HAP-1 (cell line): Measurements from ENCODE around the gene KCNG1.
A peak's percentile ranks its signal among the peaks of the same experiment; 100 is the strongest.

ENCODE experiments used
- DNase-seq, 2 experiments: peaks; one replicate each; pipeline ENCODE4 v3.0.0-alpha.2; 2016 to 2020; ENCODE audit warnings: low spot score in 2 of 2
- H3K27me3 ChIP-seq: fragments of 250-450 bp; sonication (Bioruptor Pico); 2 replicates; pipeline ENCODE4 v1.5.1; 2020; ENCODE audit warnings: low read depth, mild to moderate bottlenecking, moderate library complexity
- H3K36me3 ChIP-seq: fragments of 250-450 bp; sonication (Bioruptor Pico); replicated peaks from 2 replicates; pipeline ENCODE4 v1.5.1; 2020; ENCODE audit warnings: mild to moderate bottlenecking
- H3K4me1 ChIP-seq: fragments of 250-450 bp; sonication (Bioruptor Pico); 2 replicates; pipeline ENCODE4 v1.5.1; 2020; ENCODE audit warnings: mild to moderate bottlenecking
- H3K4me3 ChIP-seq: fragments of 250-450 bp; sonication (Bioruptor Pico); 2 replicates; pipeline ENCODE4 v1.5.1; 2020; ENCODE audit warnings: mild to moderate bottlenecking, moderate library complexity
- H3K9me3 ChIP-seq: fragments of 250-450 bp; sonication (Bioruptor Pico); 2 replicates; pipeline ENCODE4 v1.5.1; 2020; ENCODE audit warnings: mild to moderate bottlenecking, moderate library complexity
- in situ Hi-C: fragments of 300-500 bp; cut with MboI; formaldehyde crosslinking; loops from 3 replicates; pipeline ENCODE4 v1.14.3; 2020; ENCODE audit warnings: low sequenced_read_pairs, inconsistent platforms, mixed read lengths

Gene KCNG1

DNA sequence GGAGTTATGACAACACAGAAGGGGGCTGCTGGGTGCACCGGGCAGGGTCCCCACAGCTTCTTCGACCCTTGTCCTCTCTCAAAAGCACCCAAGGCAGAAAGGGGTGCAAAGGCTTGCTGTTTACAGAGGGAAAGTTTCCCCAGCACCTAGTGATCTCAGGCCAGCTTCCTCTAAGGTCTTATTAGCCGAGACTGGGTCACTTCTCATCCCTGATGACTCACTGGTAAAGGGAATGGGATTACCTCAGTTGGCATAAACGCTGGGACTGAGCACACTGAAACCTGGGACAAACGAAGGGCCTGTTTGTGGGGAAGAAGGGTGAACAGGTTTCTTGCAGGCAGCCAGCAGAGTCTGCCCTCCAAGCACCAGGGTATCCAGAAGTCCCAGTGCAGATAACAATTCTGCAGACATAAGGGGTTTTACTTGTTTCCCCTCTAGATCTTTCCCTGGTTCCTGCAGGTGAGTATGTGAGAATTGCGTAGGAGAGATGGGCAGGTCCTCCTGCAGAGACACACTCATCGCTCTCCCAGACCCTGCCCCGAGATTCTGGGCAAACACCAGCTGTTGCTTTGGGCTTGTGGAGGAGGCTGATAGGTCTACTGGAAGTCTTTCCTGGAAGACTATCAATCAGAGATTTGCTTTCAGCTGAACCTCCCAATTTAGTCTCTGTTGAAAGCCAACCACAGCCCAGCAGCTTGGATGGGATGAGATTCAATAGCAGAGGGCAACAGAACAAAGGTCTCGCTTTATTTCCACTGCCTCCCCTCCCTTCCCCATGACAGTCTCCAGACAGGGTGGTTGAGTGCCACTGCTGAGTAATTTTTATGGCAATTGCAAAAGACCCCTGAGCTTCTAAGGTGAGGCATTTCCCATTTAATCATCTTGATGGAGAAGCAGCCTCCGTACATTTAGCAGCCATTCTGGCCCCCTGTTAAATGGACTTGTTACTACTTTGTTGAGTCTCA lies 25.7 kb downstream of the KCNG1 start:
- Histone ChIP-seq H3K9me3 (no peaks in the 10 kb centered on the region; the same call in 1 of the 2 replicates), H3K4me3 (no peak overlapping the region), H3K36me3 (no peaks in the 10 kb centered on the region), H3K27me3 (peaks cover 12% of the 10 kb centered on the region), H3K4me1 (no peaks in the 10 kb centered on the region)
- no peak for DNase-seq
- in situ Hi-C loops: loop anchor here (25.0 kb wide), 1 partner anchor 1090 kb away; no protein-coding TSS in a partner anchor

DNA sequence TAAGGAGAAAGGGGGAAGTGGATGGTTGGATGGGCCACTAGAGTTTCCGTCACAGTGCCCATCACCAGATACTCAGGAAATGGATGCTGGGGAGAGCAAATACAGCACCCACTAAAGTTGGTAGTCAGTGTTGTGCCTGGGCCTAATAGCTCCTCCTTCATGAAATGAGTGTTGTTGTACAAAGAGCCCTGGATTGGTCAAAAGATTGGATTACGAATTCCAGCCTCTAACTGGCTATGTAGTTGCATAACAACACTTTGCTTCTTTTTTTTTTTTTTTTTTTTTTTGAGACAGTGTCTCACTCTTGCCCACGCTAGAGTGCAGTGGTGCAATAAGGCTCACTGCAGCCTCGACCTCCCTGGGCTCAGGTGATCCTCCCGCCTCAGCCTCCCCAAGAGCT lies 27.4 kb downstream of the KCNG1 start:
- H3K9me3 ChIP-seq: no peaks in the 10 kb centered on the region; the same call in 1 of the 2 replicates
- no peak for DNase-seq
- H3K4me1 ChIP-seq: no peaks in the 10 kb centered on the region
- no peaks in the 10 kb centered on the region for H3K36me3 ChIP-seq
- H3K27me3 ChIP-seq: peaks cover 12% of the 10 kb centered on the region
- no peak overlapping the region for H3K4me3 ChIP-seq
- in situ Hi-C loops: loop anchor here (25.0 kb wide), 1 partner anchor 1092 kb away; no protein-coding TSS in a partner anchor

DNA sequence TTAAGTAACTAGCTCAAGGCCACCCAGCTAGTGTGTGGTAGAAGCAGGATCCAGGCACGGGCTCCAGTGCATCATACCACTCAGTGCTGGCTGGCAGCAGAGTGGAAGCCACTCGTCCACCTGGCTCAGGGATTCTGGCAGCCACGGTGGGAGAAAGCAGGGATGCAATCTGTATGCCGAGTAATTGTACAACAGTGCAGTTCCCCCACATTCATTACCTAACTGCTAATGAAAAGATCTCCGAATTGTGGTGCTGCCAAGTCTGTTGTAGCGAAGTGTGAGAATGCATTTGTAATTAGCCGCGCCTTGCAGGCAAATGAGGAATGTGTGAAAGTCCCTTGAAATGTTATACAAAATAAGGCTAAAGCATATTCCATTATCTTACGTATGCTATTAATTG lies 29.0 kb downstream of the KCNG1 start:
- Histone ChIP-seq H3K4me3 (no peak overlapping the region), H3K4me1 (no peaks in the 10 kb centered on the region), H3K9me3 (no peaks in the 10 kb centered on the region; the same call in 1 of the 2 replicates), H3K36me3 (no peaks in the 10 kb centered on the region), H3K27me3 (peaks cover 9% of the 10 kb centered on the region)
- no peak for DNase-seq
- in situ Hi-C loops: loop anchor here (25.0 kb wide), 1 partner anchor 1093 kb away; no protein-coding TSS in a partner anchor

DNA sequence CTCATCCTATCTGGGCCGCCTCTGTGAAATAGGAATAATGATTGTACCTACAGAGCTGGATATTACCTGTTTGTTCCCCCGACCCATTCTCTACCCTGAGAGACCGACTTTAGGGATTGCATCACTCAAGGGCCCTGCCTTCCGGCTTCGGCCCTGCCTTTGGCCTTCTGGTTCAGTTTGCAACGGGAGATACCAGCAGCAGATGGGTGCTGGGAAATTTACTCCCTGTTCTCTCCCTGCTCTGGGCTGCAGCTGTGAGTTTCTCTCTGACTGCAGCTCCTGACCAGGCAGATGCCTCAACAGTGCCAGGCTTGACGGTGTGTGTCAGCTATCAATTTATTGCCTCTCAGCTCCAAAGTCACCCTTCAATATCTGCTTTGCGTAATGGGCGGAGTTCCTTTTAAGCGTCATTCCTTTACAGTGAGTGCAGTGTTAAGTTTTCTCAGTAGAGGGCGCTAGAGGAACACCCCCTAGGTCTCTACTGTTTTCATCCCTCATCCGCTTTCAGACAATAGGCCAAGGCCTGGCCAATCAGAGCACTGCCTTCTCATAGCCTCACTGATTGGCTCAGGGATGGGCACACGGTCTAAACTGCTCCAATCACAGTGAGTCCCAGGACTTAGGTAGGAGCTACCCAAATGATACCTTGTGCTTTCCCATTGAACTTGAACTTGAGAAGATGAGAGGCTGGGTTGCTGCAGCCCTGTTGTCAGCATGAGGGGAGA lies 30.0 kb downstream of the KCNG1 start:
- Histone ChIP-seq H3K36me3 (no peaks in the 10 kb centered on the region), H3K9me3 (no peaks in the 10 kb centered on the region; the same call in 1 of the 2 replicates), H3K4me3 (no peak overlapping the region), H3K4me1 (no peaks in the 10 kb centered on the region), H3K27me3 (peaks cover 9% of the 10 kb centered on the region)
- in situ Hi-C loops: loop anchor here (25.0 kb wide), 1 partner anchor 1094 kb away; no protein-coding TSS in a partner anchor
- DNase-seq: peak; percentile 79 to 86

DNA sequence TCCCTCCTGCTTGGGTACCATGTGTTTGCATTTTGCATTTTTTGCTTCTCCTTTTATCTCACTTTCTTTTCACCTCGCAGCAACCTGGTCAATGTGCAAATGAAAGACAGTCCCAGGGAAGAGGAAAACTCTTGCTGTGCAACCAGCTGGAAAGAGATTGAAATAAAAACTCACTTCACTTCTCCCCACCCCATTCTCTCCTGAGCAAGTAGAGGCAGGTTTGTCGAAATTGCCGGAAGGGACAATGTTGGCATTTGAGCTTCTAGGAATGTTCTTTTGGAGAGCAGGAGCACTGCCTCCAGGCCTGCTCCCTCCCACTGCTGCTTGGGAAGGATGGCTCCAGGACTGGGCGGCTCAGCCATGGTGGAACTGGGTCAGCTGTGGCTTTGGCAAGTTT lies 30.6 kb downstream of the KCNG1 start:
- no peak for DNase-seq
- no peak overlapping the region for H3K4me3 ChIP-seq
- in situ Hi-C loops: loop anchor here (25.0 kb wide), 1 partner anchor 1095 kb away; no protein-coding TSS in a partner anchor
- H3K4me1 ChIP-seq: no peaks in the 10 kb centered on the region
- no peaks in the 10 kb centered on the region for H3K36me3 ChIP-seq
- H3K27me3 ChIP-seq: peaks cover 6% of the 10 kb centered on the region
- H3K9me3 ChIP-seq: no peaks in the 10 kb centered on the region; the same call in 1 of the 2 replicates

DNA sequence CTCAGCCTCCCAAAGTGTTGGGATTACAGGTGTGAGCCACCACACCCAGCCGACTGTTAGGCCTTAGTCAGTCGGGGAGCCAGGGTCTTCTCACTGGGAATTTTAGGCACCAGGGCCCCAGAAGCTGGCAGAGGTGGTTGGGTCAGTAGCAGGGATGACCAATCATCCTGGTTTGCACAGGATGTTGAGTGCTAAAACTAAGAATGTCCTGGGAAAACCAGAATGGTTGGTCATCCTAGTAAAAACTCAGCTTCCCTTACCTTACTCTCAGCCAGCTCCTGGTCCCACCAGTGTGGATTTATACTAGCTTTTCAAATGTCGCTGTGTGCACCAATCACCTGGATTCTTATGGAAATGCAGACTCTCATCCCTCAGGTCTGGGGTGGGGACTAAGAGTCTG lies 31.8 kb downstream of the KCNG1 start:
- no peaks in the 10 kb centered on the region for H3K36me3 ChIP-seq
- H3K4me1 ChIP-seq: no peaks in the 10 kb centered on the region
- in situ Hi-C loops: loop anchor here (25.0 kb wide), 1 partner anchor 1096 kb away; no protein-coding TSS in a partner anchor
- H3K4me3 ChIP-seq: no peak overlapping the region
- DNase-seq: no peak
- H3K27me3 ChIP-seq: no peaks in the 10 kb centered on the region
- H3K9me3 ChIP-seq: no peaks in the 10 kb centered on the region; the same call in 1 of the 2 replicates

DNA sequence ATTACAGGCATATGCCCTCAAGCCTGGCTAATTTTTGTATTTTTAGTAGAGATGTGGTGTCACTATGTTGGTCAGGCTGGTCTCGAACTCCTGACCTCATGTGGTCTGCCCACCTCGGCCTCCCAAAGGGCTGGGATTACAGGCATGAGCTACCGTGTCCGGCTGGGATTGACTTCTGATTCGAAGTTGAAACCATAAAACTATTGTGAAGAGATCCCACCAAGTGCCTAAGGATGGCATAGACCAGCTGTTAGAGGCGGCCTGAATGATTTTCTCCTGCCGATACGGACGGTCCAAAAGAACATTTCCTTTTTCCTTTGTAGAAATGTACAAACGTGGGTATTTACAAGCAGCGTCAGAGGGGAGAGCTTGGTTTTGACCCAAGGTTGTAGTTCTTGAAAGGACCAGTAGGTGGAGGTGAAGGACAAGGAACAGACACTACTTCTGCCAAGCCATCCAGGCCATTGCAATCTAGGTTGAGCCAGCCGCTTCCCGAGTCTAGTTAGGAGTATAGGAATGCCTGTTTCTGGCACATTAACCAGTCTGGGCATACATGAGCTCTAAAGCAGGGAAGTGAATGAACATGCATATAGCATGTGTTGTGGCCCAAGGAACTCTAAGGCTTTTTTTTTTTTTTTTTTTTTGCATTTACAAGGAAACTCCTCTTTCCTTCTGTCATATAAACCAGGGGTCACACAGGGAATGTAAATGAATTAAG lies 35.3 kb downstream of the KCNG1 start:
- Histone ChIP-seq H3K4me1 (no peaks in the 10 kb centered on the region), H3K4me3 (no peak overlapping the region), H3K36me3 (no peaks in the 10 kb centered on the region), H3K27me3 (no peaks in the 10 kb centered on the region), H3K9me3 (no peaks in the 10 kb centered on the region; the same call in 1 of the 2 replicates)
- in situ Hi-C loops: loop anchor here (5.0 to 25.0 kb wide), 3 partner anchors 320 to 1100 kb away; no protein-coding TSS in a partner anchor
- peak; percentile 85 to 90 for DNase-seq

DNA sequence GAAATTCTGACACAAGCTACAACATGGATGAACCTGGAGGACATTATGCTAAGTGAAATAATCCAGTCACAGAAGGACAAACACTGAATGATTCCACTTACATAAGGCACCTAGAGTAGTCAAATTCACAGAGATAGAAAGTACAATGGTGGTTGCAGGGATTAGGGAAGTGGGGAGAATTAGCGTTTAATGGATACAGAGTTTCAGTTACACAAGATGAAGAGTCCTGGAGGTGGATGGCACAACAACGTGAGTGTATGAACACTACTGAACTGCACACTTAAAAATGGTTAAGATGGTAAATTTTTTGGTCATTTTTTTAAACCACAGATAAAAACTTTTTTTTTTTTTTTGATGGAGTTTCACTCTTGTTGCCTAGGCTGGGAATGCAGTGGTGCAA lies 39.6 kb downstream of the KCNG1 start:
- H3K4me1 ChIP-seq: peaks cover 1% of the 10 kb centered on the region; the same call in 1 of the 2 replicates
- no peak for DNase-seq
- H3K9me3 ChIP-seq: no peaks in the 10 kb centered on the region
- in situ Hi-C loops: loop anchor here (25.0 kb wide), 1 partner anchor 1104 kb away; no protein-coding TSS in a partner anchor
- no peaks in the 10 kb centered on the region for H3K27me3 ChIP-seq
- no peaks in the 10 kb centered on the region for H3K36me3 ChIP-seq
- no peak overlapping the region for H3K4me3 ChIP-seq

DNA sequence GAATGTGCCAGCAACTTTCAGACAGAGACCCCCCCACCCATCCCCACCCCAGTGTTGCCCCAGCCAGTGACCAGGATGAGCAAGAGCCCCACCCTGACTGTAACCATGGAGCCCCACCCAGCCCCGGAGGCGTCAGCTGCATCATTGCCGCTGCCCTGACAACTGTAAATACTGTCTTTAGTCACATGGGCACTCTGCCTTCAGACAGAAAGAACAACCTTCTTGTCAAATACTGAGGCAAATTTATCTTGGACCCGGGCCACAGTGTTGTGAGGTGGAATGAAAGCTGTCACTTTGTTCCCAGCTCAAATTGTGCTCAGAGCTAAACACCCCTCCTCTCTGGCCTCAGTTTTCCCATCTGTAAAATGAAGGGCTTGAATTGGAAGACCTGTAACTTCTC lies 40.5 kb downstream of the KCNG1 start:
- Histone ChIP-seq H3K36me3 (no peaks in the 10 kb centered on the region), H3K4me3 (no peak overlapping the region), H3K9me3 (no peaks in the 10 kb centered on the region), H3K4me1 (peaks cover 10% of the 10 kb centered on the region), H3K27me3 (no peaks in the 10 kb centered on the region)
- peak in 1 of 2 experiments; percentile 49 for DNase-seq
- in situ Hi-C loops: loop anchor here (25.0 kb wide), 1 partner anchor 1105 kb away; no protein-coding TSS in a partner anchor

DNA sequence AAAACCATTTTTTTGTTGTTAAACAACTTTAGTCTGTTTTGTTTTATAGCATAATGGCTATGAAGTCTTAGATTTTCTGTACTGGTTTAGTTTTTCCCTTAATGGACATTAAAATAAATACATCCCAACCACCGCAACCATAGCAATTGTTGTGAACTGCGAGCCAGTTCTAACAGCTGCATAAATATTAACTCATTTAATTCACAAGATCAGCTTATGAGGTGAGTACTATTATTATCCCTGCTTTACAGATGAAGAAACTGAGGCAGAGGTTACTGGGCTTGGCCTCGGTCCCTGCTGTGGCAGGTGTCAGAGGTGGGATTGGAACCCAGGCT lies 41.2 kb downstream of the KCNG1 start:
- Histone ChIP-seq H3K27me3 (no peaks in the 10 kb centered on the region), H3K4me1 (peaks cover 15% of the 10 kb centered on the region), H3K36me3 (no peaks in the 10 kb centered on the region), H3K9me3 (no peaks in the 10 kb centered on the region), H3K4me3 (no peak overlapping the region)
- in situ Hi-C loops: loop anchor here (25.0 kb wide), 1 partner anchor 1106 kb away; no protein-coding TSS in a partner anchor
- no peak for DNase-seq

DNA sequence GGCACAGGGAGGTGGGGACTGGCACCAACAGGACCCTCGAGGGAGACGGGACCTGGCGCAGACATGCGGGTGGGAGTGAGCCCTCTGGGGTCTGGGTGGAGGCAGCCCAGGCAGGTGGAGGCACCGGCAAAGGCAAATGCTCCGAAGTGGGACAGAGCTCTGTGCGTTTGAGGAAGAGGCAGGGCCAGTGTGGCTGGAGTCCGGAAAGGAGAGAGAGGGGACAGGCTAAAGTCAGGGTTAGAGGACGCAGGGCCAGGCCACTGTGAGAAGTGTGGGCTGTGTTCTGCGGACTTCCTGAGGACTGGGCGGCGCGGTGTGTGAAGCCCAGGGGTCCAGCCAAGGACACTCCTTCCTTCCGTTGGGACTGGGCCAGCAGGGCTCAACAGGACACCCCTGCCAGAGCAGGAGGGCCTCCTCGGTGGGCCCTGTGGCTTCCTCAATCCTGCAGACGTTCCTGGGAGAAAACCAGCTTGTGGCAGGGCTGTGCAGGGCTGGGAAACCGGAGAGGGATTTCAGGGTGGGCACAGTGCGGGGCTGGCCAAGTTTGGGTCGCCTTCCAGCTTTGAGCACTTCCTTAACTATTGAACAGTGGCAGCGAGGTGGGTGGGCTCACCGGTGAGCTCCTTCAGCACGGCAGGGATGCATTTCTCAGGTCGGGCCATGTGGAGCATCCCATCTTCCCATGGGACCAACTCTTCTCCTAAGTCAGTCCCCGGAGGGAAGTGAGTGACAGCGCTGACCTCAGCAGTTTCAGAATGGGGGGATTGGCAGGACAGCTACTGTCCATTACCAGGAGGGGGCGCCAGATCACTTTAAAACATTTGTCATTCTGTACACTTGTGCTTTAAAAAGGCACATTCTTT lies 41.8 kb downstream of the KCNG1 start:
- in situ Hi-C loops: loop anchor here (25.0 kb wide), 1 partner anchor 1106 kb away; no protein-coding TSS in a partner anchor

DNA sequence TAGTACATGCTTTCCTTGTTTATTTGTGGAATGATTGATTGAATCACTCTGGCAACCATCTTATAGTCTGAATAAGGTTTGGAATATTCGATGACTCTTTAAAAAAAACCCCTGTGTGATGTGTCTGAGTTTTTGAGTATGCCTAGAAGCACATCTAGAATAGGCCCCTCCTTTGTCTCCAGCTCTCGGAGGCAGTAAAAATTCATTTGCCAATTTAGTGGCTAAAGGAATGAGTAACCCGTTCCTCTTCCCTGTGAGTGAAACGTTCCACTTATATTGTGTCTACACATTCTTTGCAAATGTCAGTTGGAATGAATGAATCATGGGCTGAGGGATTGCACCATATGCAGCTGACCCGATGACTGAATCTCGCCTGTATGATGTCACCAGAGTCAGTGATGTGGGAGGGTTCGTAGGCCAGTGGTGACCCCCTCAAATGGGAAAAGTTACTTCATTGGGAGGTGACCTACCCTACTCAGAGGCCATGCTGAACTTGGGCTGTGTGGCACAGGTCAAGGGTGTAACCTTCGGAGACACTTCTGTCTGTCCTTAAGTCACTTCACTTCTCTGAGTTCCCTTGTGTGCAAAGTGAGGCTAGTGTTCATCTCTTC lies 42.7 kb downstream of the KCNG1 start:
- Histone ChIP-seq H3K27me3 (no peaks in the 10 kb centered on the region), H3K9me3 (no peaks in the 10 kb centered on the region), H3K36me3 (no peaks in the 10 kb centered on the region), H3K4me1 (peaks cover 16% of the 10 kb centered on the region), H3K4me3 (no peak overlapping the region)
- DNase-seq: no peak
- in situ Hi-C loops: loop anchor here (25.0 kb wide), 1 partner anchor 1107 kb away; no protein-coding TSS in a partner anchor

More for the DNA sequence above, 41.8 kb downstream of the KCNG1 start:
- no peak overlapping the region for H3K4me3 ChIP-seq
- peaks cover 16% of the 10 kb centered on the region for H3K4me1 ChIP-seq
- no peaks in the 10 kb centered on the region for H3K27me3 ChIP-seq
- no peaks in the 10 kb centered on the region for H3K36me3 ChIP-seq
- DNase-seq: peak; percentile 53 to 90
- no peaks in the 10 kb centered on the region for H3K9me3 ChIP-seq
